GM21723 (cell line): ENCODE data around the gene LRP5.
"Not testable (repeated sequence)": the region's sequence is repeated elsewhere in the genome, so short reads cannot be mapped to it uniquely, and the experiment has no call there.

ENCODE experiments used
- ATAC-seq: cut with Tn5 transposase; IDR thresholded peaks from one replicate; pipeline ENCODE4 v1.9.1; 2021; ENCODE audit warnings: mild to moderate bottlenecking, moderate library complexity; ENCODE audit not compliant: unreplicated experiment

The LRP5 gene

DNA sequence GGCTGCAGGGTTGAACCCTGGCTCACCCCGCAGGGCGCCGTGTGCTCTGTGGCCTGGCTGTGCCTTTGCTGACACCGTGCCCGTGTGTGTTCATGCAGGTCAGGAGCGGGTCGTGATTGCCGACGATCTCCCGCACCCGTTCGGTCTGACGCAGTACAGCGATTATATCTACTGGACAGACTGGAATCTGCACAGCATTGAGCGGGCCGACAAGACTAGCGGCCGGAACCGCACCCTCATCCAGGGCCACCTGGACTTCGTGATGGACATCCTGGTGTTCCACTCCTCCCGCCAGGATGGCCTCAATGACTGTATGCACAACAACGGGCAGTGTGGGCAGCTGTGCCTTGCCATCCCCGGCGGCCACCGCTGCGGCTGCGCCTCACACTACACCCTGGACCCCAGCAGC is 101.2 kb downstream of the LRP5 start:
- no peak for ATAC-seq

GRCh38 chr11:68414496-68415221 is 102.3 kb downstream of the LRP5 start:
- no peak for ATAC-seq

- no peak for ATAC-seq
Measured at GRCh38 chr11:68416070-68416578, 103.7 kb downstream of the LRP5 start.

GRCh38 chr11:68418648-68419047 is 106.3 kb downstream of the LRP5 start:
- ATAC-seq: no peak

GRCh38 chr11:68420171-68420570 is 107.8 kb downstream of the LRP5 start:
- ATAC-seq: no peak

DNA sequence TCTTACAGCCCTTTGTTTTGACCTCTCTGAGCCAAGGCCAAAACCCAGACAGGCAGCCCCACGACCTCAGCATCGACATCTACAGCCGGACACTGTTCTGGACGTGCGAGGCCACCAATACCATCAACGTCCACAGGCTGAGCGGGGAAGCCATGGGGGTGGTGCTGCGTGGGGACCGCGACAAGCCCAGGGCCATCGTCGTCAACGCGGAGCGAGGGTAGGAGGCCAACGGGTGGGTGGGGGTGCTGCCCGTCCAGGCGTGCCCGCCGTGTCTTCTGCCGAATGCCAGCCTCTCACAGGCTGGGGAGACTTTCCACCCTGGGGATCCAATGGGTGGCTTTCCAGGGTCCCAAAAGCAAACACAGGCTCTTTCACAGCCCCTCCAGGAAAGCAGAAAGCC is 111.1 kb downstream of the LRP5 start:
- ATAC-seq: no peak

DNA sequence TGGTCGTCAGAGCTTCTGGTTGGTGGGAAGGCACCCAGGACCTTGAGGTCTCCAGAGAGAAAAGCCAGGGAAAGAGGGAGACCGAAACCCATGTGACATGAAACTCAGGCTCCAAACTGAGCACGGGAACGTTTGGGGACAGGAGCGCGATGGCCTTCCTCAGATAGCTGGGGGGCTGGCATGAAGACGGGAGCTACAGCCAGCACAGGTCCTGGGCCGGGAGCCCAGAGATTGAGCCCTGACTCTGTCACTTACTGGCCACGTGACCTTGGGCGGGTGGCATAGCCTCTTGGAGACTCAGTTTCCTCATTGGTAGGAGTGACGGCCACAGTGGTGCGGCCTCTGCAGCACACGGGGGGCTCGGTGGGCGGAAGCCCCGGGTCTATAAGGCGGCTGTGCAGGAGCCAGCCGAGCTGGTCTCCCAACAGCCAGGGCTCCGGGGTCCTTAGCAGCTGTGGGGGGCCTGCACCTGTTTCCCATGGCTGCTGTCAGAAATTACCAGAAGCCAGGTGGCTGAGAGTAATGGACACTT is 111.8 kb downstream of the LRP5 start:
- ATAC-seq: no peak

DNA sequence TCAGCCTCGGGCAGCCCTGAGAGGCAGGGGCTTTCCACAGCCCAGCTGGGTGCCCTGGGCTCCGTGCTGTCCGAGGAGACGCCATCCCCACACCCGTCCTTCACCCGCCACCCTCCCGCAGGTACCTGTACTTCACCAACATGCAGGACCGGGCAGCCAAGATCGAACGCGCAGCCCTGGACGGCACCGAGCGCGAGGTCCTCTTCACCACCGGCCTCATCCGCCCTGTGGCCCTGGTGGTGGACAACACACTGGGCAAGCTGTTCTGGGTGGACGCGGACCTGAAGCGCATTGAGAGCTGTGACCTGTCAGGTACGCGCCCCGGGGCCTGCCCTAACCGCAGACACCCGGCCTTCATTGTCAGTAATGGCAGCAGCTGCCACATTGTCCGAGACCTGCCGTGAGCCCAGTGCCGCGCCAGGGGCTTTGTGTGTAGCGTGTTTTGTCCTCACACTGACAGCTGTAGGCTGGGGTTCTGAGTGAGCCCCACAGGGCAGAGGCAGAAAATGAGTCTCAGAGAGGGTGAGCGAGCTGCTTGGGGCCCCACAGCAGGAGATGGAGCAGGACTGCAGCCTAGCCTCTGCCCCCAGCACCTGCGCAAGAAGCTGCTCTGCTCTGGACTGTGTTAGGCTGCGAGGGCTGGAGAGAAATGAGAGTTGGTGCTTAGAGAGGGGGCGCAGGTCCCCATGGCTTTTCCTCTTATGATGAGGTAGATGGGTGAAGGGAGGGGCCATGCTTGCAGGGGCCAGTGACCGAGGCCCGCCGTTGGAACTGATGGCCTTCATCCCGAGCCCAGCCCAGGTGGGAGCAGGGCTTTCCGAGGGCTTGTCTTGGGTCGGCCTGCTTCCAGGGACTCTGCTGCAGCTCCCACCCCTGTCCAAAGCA is 112.8 kb downstream of the LRP5 start:
- no peak for ATAC-seq

DNA sequence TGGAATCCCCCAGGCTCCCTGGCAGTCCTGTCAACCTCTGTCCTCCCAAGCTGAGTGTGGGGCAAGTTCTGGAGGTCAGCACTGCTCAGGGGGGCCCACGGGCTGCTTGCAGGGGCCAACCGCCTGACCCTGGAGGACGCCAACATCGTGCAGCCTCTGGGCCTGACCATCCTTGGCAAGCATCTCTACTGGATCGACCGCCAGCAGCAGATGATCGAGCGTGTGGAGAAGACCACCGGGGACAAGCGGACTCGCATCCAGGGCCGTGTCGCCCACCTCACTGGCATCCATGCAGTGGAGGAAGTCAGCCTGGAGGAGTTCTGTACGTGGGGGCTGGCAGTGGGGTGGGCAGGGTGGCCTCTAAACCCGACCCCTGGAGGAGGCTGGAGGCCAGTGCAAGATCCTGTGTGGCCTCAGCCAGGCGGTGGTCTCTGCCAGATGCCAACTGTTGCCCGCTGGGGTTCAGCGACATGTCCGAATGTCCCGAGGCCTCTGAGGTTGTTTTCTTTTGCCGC is 113.5 kb downstream of the LRP5 start:
- no peak for ATAC-seq

- no peak for ATAC-seq
Measured at GRCh38 chr11:68429661-68430060, 117.3 kb downstream of the LRP5 start.

DNA sequence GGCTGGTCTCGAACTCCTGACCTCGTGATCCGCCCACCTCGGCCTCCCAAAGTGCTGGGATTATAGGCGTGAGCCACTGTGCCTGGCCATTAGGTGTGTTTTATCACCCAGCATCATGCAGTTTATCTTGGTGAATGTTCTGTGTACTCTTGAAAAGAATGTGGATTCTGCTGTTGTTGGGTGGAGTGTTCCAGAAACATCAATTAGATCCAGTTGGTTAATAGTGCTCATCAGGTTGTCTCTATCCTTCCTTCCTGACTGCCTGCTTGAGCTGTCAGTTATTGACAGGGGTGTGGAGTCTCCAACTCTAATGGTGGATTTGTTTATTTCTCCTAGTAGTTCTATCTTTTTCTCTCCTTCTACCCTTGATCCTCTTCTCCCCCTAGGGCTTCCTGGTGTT is 118.0 kb downstream of the LRP5 start:
- no peak for ATAC-seq

- ATAC-seq: no peak
Measured at GRCh38 chr11:68430801-68431200, 118.4 kb downstream of the LRP5 start.

DNA sequence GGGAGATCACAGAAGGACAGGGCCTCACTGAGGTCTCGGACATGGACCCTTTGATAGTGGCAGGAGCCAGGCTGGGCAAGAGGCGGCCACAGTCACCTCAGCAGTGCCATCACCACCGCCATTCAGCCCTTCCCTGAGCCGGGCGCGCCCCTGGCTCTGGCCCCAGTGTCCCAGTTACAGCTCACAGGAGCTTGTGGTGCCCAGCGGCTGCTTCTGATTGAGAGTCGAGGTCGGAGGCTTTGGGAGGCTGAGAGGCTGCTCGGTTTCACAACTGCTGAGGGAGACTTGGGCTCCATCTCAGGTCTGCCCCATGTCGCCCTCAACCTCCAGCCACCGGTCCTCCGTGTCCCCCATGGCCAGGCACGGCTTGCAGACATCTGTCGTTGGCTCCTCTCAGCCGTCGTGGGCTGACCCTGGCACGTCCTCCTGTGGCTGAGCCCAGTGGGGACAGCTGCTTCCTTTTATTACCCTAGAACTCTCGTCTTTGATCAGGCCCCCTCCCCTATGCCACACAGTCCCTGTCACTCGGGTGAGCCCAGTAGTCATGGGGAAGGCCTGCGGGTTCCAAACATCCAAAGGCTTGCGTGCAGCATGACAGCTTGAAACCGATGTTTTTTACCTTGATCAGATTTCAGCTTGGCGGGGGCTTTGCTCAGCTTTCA is 119.7 kb downstream of the LRP5 start:
- no peak for ATAC-seq

GRCh38 chr11:68432874-68433273 is 120.5 kb downstream of the LRP5 start:
- no peak for ATAC-seq

GRCh38 chr11:68433541-68433940 is 121.2 kb downstream of the LRP5 start:
- no peak for ATAC-seq

- ATAC-seq: not testable (repeated sequence)
Measured at GRCh38 chr11:68434159-68434558, 121.8 kb downstream of the LRP5 start.

- ATAC-seq: no peak
Measured at GRCh38 chr11:68436162-68436888, 123.9 kb downstream of the LRP5 start.

DNA sequence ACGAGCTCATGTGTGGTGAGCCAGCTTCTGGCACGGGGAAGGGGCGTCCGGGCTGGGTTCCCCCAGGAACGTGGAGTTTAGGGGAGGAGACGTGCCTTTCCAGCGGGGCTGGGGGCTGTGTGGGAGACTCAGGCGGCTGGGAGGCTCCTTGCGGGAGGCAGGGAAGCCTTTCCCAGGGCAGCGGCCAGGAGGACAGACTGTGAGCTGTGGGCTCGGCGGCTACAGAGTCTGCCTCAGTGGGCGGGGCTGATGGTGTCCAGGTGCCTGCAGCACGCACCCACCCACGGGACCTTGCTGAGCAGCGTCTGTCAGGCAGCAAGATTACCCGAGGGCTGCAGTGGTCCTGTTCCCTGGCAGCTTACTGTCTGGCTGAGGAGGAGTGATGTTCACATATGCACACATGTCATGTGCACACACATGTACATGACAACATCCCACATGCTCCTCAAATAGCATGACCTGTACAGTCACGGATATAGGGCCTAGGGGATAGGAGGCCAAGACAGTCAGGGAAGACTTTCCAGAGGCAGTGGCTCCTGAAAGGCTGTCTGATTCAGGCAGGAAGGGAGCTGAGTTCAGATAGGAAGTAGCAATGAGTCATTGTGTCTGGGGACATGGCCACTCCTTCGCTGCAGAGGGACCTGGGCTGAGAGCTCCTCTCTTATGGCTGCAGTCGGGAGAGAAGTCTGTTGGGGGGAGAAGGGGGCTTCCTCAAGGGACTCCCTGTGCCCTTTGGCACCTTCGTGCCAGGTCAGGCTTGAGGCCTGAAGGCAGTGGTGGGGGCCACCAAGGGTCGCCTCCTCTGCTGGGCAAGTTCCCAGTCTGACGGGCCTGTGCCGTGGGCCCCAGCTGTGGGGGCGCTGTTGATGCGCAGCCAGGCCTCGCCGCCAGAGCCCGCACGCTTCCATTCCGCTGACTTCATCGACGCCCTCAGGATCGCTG is 124.9 kb downstream of the LRP5 start:
- no peak for ATAC-seq
